Sigmoid colon (tissue), 3 donors: Measurements from ENCODE around the gene DVL3.

Experiments used
- POLR2A ChIP-seq, 2 donors: fragments of 450-650 bp; IDR thresholded peaks; one replicate each; pipeline ENCODE4 v1.6.1; 2016; ENCODE audit warnings: antibody characterized with exemption in 2 of 2, mild to moderate bottlenecking in 2 of 2, moderate library complexity in 2 of 2
- TF ChIP-seq, protein P1 (sequence below), 4 experiments: fragments of 450-650 bp in 3 of 4; fragments of 200-600 bp in 1 of 4; IDR thresholded peaks; one replicate each; pipeline ENCODE4 v1.5.1; 2016 to 2019; ENCODE audit warnings: antibody characterized with exemption in 4 of 4, mild to moderate bottlenecking in 3 of 4, moderate library complexity in 2 of 4

DNA sequence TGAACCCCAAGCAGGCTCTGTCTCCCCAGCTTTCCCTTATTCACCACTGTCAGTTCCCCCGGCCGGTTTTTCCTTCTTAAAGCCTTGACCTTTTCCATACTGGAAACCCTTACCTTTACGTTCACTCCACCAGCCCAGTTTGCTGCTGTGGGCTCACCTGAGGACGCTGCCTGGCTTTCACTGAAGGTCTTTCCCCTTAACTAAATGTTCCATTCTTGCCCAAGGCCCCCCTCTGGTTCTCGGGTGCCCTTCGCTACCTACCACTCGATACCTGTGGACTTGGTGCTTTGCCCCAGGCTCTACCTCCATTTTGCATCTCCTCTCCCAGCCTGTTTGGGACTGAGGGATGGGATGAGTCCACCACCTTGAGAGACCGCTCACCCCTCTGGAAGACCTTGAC is 20.3 kb downstream of the DVL3 start:
- TF ChIP-seq, protein P1, sequence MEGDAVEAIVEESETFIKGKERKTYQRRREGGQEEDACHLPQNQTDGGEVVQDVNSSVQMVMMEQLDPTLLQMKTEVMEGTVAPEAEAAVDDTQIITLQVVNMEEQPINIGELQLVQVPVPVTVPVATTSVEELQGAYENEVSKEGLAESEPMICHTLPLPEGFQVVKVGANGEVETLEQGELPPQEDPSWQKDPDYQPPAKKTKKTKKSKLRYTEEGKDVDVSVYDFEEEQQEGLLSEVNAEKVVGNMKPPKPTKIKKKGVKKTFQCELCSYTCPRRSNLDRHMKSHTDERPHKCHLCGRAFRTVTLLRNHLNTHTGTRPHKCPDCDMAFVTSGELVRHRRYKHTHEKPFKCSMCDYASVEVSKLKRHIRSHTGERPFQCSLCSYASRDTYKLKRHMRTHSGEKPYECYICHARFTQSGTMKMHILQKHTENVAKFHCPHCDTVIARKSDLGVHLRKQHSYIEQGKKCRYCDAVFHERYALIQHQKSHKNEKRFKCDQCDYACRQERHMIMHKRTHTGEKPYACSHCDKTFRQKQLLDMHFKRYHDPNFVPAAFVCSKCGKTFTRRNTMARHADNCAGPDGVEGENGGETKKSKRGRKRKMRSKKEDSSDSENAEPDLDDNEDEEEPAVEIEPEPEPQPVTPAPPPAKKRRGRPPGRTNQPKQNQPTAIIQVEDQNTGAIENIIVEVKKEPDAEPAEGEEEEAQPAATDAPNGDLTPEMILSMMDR (IDR thresholded peaks at IDR 0.05) = no peak
- TF ChIP-seq POLR2A (IDR thresholded peaks at IDR 0.05) = no peak
